H9 (cell line): ENCODE measurements around the gene ITPR1. TPM values are rescaled to one million over a fixed set of nuclear protein-coding genes. Genes with fewer than 3 reads are reported as not detected.

Source experiments
- DNase-seq: peaks from one replicate; pipeline ENCODE4 v3.0.0-alpha.2; 2017
- H2AFZ ChIP-seq: one replicate; pipeline ENCODE4 v1.6.1; 2013; ENCODE audit warnings: mild to moderate bottlenecking, low read length, control low read depth, moderate library complexity
- H2AK5ac ChIP-seq: 2 replicates; pipeline ENCODE4 v1.6.1; 2013; ENCODE audit warnings: low read length, control low read depth, mixed read lengths; ENCODE audit not compliant: insufficient read length
- H2BK120ac ChIP-seq: one replicate; pipeline ENCODE4 v1.6.1; 2013; ENCODE audit warnings: low read depth, mild to moderate bottlenecking, low read length, control low read depth, inconsistent platforms; ENCODE audit not compliant: poor library complexity, severe bottlenecking
- H2BK12ac ChIP-seq: 2 replicates; pipeline ENCODE4 v1.6.1; 2013; ENCODE audit warnings: low read length, control low read depth, mixed read lengths, low read depth; ENCODE audit not compliant: insufficient read length
- H2BK15ac ChIP-seq: 2 replicates; pipeline ENCODE4 v1.6.1; 2013; ENCODE audit warnings: low read depth, low read length, control low read depth
- H2BK20ac ChIP-seq: one replicate; pipeline ENCODE4 v1.6.1; 2013; ENCODE audit warnings: low read depth, mild to moderate bottlenecking, low read length, control low read depth, inconsistent platforms; ENCODE audit not compliant: poor library complexity, severe bottlenecking
- H2BK5ac ChIP-seq: 2 replicates; pipeline ENCODE4 v1.6.1; 2013; ENCODE audit warnings: low read length, control low read depth, mixed read lengths; ENCODE audit not compliant: insufficient read length
- H3K14ac ChIP-seq: 2 replicates; pipeline ENCODE4 v1.6.1; 2013; ENCODE audit warnings: low read length, control low read depth; ENCODE audit not compliant: insufficient read depth
- H3K18ac ChIP-seq: 2 replicates; pipeline ENCODE4 v1.6.1; 2013; ENCODE audit warnings: low read depth, mild to moderate bottlenecking, mixed read lengths, low read length, control low read depth; ENCODE audit not compliant: insufficient read length
- H3K23ac ChIP-seq: 2 replicates; pipeline ENCODE4 v1.6.1; 2013; ENCODE audit warnings: low read length, control low read depth, mixed read lengths, low read depth; ENCODE audit not compliant: insufficient read length
- H3K23me2 ChIP-seq: 2 replicates; pipeline ENCODE4 v1.6.1; 2013; ENCODE audit warnings: low read depth, mild to moderate bottlenecking, mixed read lengths, low read length, control low read depth; ENCODE audit not compliant: insufficient read length, poor library complexity, severe bottlenecking
- H3K27ac ChIP-seq: 2 replicates; pipeline ENCODE4 v1.5.1; 2013; ENCODE audit warnings: low read length, control low read depth, mixed read lengths, low read depth; ENCODE audit not compliant: insufficient read length
- H3K27me3 ChIP-seq: 2 replicates; pipeline ENCODE4 v1.6.1; 2013; ENCODE audit warnings: low read length, control low read depth, inconsistent platforms; ENCODE audit not compliant: insufficient read depth
- H3K4ac ChIP-seq: 2 replicates; pipeline ENCODE4 v1.6.1; 2013; ENCODE audit warnings: low read depth, mild to moderate bottlenecking, control low read depth, inconsistent platforms, low read length, moderate library complexity
- H3K4me1 ChIP-seq: 2 replicates; pipeline ENCODE4 v1.6.1; 2013; ENCODE audit warnings: low read length, control low read depth, inconsistent platforms; ENCODE audit not compliant: insufficient read depth
- H3K4me2 ChIP-seq: 2 replicates; pipeline ENCODE4 v1.6.1; 2013; ENCODE audit warnings: low read length, control low read depth, mixed read lengths; ENCODE audit not compliant: insufficient read length, insufficient read depth
- H3K56ac ChIP-seq: 2 replicates; pipeline ENCODE4 v1.6.1; 2013; ENCODE audit warnings: low read depth, mild to moderate bottlenecking, mixed read lengths, low read length, control low read depth; ENCODE audit not compliant: insufficient read length
- H3K79me1 ChIP-seq: 2 replicates; pipeline ENCODE4 v1.6.1; 2013; ENCODE audit warnings: low read depth, mild to moderate bottlenecking, moderate library complexity, low read length, control low read depth, inconsistent platforms; ENCODE audit not compliant: insufficient read depth, poor library complexity, severe bottlenecking
- H3K79me2 ChIP-seq: 2 replicates; pipeline ENCODE4 v1.6.1; 2013; ENCODE audit warnings: low read length, control low read depth, inconsistent platforms; ENCODE audit not compliant: insufficient read depth
- H3K9ac ChIP-seq: 2 replicates; pipeline ENCODE4 v1.6.1; 2013; ENCODE audit warnings: low read length, control low read depth, mixed read lengths; ENCODE audit not compliant: insufficient read length; ENCODE audit errors: extremely low read depth
- H3K9me3 ChIP-seq: one replicate; pipeline ENCODE4 v1.6.1; 2013; ENCODE audit warnings: low read depth, low read length, inconsistent platforms; ENCODE audit not compliant: control insufficient read depth
- H3T11ph ChIP-seq: one replicate; pipeline ENCODE4 v1.6.1; 2013; ENCODE audit warnings: mild to moderate bottlenecking, low read length, control low read depth, inconsistent platforms
- H4K20me1 ChIP-seq: one replicate; pipeline ENCODE4 v1.6.1; 2013; ENCODE audit not compliant: control insufficient read depth, insufficient read length, insufficient read depth
- H4K5ac ChIP-seq: 2 replicates; pipeline ENCODE4 v1.6.1; 2013; ENCODE audit warnings: low read depth, mild to moderate bottlenecking, mixed read lengths, low read length, control low read depth; ENCODE audit not compliant: insufficient read length
- H4K8ac ChIP-seq: replicated peaks from 2 replicates; pipeline ENCODE4 v1.6.1; 2013; ENCODE audit warnings: low read length, control low read depth, mixed read lengths, low read depth; ENCODE audit not compliant: insufficient read length
- H4K91ac ChIP-seq: 2 replicates; pipeline ENCODE4 v1.6.1; 2013; ENCODE audit warnings: low read depth, mild to moderate bottlenecking, moderate library complexity, mixed read lengths, low read length, control low read depth; ENCODE audit not compliant: insufficient read length
- H3K27ac Mint-ChIP-seq, 3 experiments: 2 replicates in 2 of 3; 3 replicates in 1 of 3; pipeline ENCODE4 v1.8.0; 2020 to 2021; ENCODE audit warnings: mixed read lengths in 3 of 3, mild to moderate bottlenecking in 1 of 3, moderate library complexity in 1 of 3
- H3K27me3 Mint-ChIP-seq: 2 replicates; pipeline ENCODE4 v1.8.0; 2021; ENCODE audit warnings: low read depth, mild to moderate bottlenecking, moderate library complexity, mixed read lengths
- H3K36me3 Mint-ChIP-seq, 3 experiments: 2 replicates in 2 of 3; 3 replicates in 1 of 3; pipeline ENCODE4 v1.8.0; 2020 to 2021; ENCODE audit warnings: low read depth in 3 of 3, mixed read lengths in 3 of 3; ENCODE audit not compliant: insufficient read depth in 1 of 3
- H3K4me1 Mint-ChIP-seq, 2 experiments: 2 replicates each; pipeline ENCODE4 v1.8.0; 2020; ENCODE audit warnings: mixed read lengths in 2 of 2
- H3K4me3 Mint-ChIP-seq, 2 experiments: 2 replicates in 1 of 2; 3 replicates in 1 of 2; pipeline ENCODE4 v1.8.0; 2020 to 2021; ENCODE audit warnings: mild to moderate bottlenecking in 2 of 2, mixed read lengths in 2 of 2, moderate library complexity in 1 of 2
- H3K9me3 Mint-ChIP-seq, 2 experiments: 2 replicates in 1 of 2; 3 replicates in 1 of 2; pipeline ENCODE4 v1.8.0; 2020; ENCODE audit warnings: mild to moderate bottlenecking in 2 of 2, mixed read lengths in 2 of 2, moderate library complexity in 1 of 2
- WGBS: extraction: QIAGEN DNeasy Blood & Tissue Kit; methylation state at CpG from one replicate; pipeline ENCODE4 v1.1.7; 2013; ENCODE audit warnings: missing lambda C conversion rate, low lambda C conversion rate, mixed read lengths; ENCODE audit not compliant: insufficient read length; ENCODE audit errors: extremely low coverage; 5-methylcytosine and 5-hydroxymethylcytosine counted together
- total RNA-seq: library from RNA; stranded (reverse); gene quantifications from 2 replicates; pipeline ENCODE4 v1.2.1, GENCODE V29; 2021
- TF ChIP-seq, protein P1 (sequence below): fragments of 200-600 bp; sonication (generic); conservative IDR thresholded peaks from 3 replicates; pipeline ENCODE4 v1.8.0; 2021; ENCODE audit warnings: antibody characterized with exemption, mild to moderate bottlenecking

The ITPR1 gene
- total RNA-seq, 1 experiment from 2014 or later, result 4.2 TPM

DNA sequence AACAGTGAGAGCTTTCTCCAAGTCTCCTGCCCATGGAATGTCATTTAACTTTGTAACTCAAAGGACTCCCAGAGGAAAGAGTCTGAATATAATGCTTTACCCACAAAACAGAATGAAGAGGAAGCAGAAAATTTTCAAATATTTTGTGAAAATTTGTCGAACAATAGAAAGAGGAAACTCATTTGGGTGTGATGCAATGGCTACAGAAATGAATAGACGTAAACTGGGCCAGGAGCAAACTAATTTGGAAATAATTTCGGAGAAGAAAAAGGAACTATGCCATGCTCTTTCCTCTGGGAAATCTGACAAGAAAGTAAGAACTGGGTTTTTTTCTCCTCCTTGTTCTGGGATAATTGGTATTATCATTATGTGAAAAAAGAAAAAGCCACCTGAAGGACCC is 14.9 kb upstream of the ITPR1 start:
- H3K27ac ChIP-seq, result no peak overlapping the region
- no peak overlapping the region for H2BK15ac ChIP-seq
- Mint-ChIP-seq H3K27me3 (peaks cover 7% of the 10 kb centered on the region), H3K36me3 (no peaks in the 10 kb centered on the region), H3K9me3 (no peaks in the 10 kb centered on the region), H3K4me3 (no peak overlapping the region), H3K4me1 (peaks cover 3 to 4% of the 10 kb centered on the region in 2 experiments), H3K27ac (no peak overlapping the region)
- H3K14ac ChIP-seq, result no peak overlapping the region
- H2AK5ac ChIP-seq, result no peak overlapping the region
- no peak overlapping the region for H3K4me2 ChIP-seq
- no peak overlapping the region for H3K18ac ChIP-seq
- H2BK12ac ChIP-seq, result no peak overlapping the region
- H3K4me1 ChIP-seq, result peaks cover 3% of the 10 kb centered on the region; the same call in 1 of the 2 replicates
- no peaks in the 10 kb centered on the region for H3K9me3 ChIP-seq
- no peaks in the 10 kb centered on the region for H3K27me3 ChIP-seq
- no peaks in the 10 kb centered on the region for H3K79me1 ChIP-seq
- DNase-seq, result no peak
- no peak overlapping the region for H3K23ac ChIP-seq
- H4K20me1 ChIP-seq, result no peaks in the 10 kb centered on the region
- H3K4ac ChIP-seq, result no peak overlapping the region
- no peak overlapping the region for H3K9ac ChIP-seq
- WGBS, result no CpG with 5 or more reads among the region's 3 CpGs
- H2BK20ac ChIP-seq, result no peak overlapping the region
- no peak overlapping the region for H4K8ac ChIP-seq
- TF ChIP-seq, protein P1, sequence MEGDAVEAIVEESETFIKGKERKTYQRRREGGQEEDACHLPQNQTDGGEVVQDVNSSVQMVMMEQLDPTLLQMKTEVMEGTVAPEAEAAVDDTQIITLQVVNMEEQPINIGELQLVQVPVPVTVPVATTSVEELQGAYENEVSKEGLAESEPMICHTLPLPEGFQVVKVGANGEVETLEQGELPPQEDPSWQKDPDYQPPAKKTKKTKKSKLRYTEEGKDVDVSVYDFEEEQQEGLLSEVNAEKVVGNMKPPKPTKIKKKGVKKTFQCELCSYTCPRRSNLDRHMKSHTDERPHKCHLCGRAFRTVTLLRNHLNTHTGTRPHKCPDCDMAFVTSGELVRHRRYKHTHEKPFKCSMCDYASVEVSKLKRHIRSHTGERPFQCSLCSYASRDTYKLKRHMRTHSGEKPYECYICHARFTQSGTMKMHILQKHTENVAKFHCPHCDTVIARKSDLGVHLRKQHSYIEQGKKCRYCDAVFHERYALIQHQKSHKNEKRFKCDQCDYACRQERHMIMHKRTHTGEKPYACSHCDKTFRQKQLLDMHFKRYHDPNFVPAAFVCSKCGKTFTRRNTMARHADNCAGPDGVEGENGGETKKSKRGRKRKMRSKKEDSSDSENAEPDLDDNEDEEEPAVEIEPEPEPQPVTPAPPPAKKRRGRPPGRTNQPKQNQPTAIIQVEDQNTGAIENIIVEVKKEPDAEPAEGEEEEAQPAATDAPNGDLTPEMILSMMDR, result no peak
- no peak overlapping the region for H2BK120ac ChIP-seq
- no peaks in the 10 kb centered on the region for H3K23me2 ChIP-seq
- no peak overlapping the region for H3T11ph ChIP-seq
- no peaks in the 10 kb centered on the region for H3K79me2 ChIP-seq
- H2AFZ ChIP-seq, result no peak overlapping the region
- H4K91ac ChIP-seq, result no peak overlapping the region
- H4K5ac ChIP-seq, result no peak overlapping the region
- no peak overlapping the region for H3K56ac ChIP-seq
- no peak overlapping the region for H2BK5ac ChIP-seq
